GM18907 (cell line): ENCODE results near the gene DHX32.
A peak's percentile ranks its signal among the peaks of the same experiment; 100 is the strongest.
"Not testable (repeated sequence)": the region's sequence is repeated elsewhere in the genome, so short reads cannot be mapped to it uniquely, and the experiment has no call there.

Source experiments
- ATAC-seq: cut with Tn5 transposase; IDR thresholded peaks from one replicate; pipeline ENCODE4 v1.9.1; 2021; ENCODE audit warnings: mild to moderate bottlenecking, moderate library complexity; ENCODE audit not compliant: unreplicated experiment

DHX32 gene

DNA sequence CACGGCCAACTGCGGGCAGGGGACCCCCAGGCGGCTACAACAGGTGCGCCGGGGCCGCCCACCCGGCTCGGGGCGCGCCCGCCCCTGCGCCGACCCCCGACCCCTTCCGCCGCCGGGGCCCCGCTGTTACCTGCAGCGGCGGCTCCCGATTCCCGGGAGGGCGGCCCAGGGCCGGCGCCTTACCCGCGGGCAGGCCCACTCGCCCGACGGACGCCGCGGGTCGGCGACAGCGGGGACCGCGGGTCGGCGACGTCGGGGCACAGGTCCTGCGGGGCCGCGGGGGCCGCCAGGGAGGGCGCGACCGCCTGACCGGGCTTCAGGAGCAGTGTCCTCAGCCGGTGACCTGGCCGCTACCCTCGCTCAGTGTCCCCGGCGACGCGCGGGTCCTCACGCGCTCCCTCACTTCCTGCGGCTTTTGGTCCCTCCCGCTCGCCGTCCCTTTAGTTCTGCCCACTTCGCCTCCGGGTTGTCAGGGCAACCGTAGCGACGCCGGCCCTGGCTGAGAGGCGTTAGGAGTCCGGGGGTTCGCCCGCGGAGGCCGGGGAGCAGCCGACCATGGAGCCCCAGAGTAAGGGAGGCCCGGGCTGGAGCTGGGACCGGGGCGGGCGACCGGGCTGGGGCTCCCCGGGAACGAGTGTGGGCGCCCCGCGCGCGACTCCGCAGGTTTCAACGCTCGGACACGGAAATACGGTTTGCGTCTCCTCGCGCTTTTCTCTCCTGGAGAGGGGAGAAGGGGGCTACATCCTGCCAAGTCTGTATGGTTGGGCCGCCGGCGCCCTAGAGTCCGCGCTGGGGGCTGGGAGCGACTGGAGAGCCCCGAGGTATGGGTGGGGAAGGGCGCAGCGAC, 15.2 kb upstream of the DHX32 start, which contains the start of gene FANK1:
FANK1 (plus strand) TSS at position 477 of the 847 bp plus-strand sequence; CDS start at position 556, 79 bp downstream.
- peak; percentile 91 for ATAC-seq

- ATAC-seq: peak; percentile 64
Measured at GRCh38 chr10:125895130-125896087, 14.3 kb upstream of the DHX32 start.

DNA sequence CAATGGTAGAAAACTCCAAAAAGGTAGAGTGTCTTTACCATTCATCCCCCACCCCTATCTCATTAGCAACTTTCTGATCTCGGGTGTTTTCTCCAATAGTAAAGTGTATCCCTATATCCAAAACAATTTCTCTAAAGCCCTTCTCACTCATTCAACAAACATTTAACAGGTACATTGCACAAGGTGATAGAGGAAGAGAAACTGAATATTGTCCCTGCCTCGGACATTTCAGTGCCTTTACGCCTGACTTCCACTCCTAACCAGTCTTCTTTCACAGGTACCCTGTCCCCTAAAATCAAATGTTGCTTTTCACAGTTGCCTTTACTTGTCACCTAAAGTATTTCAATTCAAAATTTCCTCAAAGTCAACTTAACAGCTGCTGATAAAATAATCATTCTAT, 13.1 kb upstream of the DHX32 start:
- ATAC-seq: not testable (repeated sequence)

DNA sequence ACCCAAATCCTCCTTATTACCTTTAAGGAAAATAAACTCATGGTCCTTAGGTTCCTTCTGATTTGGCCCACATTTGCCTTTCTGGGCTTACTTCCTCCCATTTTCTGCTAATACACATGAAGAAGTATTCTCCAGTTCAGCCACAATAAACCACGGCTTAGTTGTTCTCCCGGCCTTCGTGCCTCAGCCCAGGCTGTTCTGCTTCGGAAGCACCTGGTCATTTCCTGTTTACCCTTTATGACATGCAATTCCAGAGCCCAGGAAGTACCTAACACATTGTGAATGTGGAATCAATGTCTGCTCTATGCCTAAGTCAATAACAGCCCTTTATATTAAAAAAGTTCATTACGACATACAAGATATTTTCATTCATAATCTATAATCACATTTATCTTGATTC, 11.3 kb upstream of the DHX32 start:
- ATAC-seq: not testable (repeated sequence)

DNA sequence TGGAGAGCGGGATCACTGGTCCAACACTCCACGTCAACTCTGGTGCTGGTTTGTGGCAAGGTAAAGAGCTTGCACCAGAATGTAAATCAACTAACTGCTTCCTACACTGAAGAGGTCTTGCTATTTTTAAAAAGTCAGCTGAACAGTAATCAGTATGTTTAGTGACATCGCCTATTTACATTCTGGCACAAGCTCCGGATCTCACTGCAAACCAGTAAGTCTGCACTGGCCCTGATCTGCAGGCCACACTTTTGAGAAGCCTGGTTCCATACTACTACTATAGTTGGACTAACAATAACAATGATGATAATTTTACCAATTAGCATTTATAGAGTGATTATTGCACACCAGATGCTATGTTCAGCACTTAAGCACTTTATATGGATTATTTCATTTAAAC, 8.3 kb upstream of the DHX32 start:
- not testable (repeated sequence) for ATAC-seq

GRCh38 chr10:125886914-125887512, 5.9 kb upstream of the DHX32 start:
- no peak for ATAC-seq

DNA sequence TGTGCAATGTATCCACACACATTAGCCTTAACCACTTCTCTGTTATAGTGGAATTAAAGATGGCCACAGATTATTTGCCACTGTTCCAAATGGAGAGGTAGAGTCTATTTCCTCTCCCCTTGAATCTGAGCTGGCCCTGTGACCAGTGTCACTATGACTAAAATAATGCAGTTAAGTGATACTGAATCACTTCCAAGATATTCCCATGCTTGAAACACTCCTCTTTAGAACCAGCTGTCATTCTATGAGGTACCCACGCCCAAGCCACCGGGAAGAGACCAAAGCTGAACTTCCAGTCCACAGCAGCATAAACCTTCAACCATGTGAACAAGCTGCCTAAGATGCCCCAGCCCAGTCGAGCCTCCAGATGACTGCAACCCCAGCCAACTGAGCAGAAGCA, 2.1 kb upstream of the DHX32 start:
- no peak for ATAC-seq

DNA sequence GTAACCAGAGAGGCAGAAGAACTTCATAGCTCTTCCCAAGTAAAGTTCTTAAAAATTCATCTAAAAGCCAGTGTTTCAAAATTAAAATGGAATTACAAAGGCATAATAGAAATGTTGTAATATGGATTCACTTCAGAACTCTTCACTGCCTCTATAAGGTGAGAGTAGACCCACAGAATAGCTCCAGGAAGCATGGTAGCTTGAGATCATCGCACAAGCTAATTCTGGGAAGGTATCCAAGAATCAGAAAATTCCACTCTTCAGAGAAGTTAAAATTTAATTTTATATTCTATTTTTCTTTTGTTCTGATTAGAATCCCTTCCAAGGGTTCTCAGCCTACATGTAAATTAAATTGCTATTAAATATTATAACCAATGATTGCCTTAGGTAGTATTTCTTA, 1.5 kb upstream of the DHX32 start:
- ATAC-seq: no peak

GRCh38 chr10:125880719-125881118, 373 bp downstream of the DHX32 start:
- no peak for ATAC-seq

DNA sequence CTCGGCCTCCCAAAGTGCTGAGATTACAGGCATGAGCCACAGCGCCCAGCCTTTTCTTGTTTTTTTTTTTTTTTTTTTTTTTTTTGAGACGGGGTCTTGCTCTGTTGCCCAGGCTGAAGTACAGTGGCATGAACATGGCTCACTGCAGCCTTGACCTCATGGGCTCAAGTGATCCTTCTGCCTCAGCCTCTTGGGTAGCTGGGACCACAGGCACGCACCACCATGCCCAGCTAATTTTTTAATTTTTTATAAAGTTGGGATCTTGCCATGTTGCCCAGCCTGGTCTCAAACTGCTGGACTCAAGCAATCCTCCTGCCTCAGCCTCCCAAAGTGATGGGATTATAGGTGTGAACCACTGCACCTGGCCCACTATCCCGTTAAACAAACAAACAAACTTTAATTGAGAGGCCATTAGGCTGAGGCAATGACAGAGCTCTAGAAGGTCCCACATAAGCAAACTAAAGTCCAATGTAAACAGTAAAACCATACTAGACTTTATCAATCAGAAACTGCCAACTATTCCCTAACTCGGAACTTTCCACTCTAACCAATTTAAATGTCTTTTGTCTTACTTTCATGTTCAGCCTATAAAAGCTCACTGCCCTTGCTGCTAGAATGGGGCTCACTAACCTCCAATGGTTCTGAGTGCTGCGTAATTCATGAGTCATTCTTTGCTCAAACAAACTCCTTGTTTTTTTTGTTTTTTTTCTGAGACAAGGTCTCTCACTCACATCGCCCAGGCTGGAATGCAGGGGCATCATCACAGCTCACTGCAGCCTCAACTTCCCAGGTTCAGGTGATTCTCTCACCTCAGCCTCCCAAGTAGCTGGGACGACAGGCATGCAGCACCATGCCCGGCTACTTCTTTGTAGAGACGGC, 1.9 kb downstream of the DHX32 start:
- ATAC-seq: no peak

GRCh38 chr10:125871338-125871737, 9.8 kb downstream of the DHX32 start:
- ATAC-seq: no peak

DNA sequence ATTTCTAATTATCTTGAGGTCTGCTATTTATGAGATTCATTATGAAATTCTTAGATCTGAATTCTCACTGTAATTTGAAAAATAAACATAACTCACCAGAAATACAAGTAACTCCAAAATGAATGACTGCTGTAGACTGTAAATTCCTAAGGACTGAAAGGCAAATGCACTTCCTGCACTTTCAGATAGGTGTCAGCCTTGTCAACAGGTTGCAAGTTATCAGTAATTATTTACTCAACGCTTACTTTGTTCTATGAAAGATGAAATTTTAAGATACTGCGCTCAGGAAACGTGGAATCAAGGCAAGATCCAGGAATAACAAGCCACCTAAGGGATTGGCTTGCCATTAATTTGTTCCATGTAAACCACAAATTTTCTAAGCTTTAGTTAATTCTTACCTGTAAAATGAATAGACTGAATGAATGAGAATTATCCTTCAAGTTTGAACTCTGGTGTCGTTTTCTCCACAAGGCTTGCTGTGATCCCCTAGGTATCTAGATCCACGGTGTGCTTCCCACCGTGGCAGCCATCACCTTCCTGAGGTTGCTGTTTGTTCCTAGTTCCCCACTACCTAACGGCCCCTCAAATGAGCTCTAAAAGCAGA, 12.6 kb downstream of the DHX32 start:
- ATAC-seq: no peak

DNA sequence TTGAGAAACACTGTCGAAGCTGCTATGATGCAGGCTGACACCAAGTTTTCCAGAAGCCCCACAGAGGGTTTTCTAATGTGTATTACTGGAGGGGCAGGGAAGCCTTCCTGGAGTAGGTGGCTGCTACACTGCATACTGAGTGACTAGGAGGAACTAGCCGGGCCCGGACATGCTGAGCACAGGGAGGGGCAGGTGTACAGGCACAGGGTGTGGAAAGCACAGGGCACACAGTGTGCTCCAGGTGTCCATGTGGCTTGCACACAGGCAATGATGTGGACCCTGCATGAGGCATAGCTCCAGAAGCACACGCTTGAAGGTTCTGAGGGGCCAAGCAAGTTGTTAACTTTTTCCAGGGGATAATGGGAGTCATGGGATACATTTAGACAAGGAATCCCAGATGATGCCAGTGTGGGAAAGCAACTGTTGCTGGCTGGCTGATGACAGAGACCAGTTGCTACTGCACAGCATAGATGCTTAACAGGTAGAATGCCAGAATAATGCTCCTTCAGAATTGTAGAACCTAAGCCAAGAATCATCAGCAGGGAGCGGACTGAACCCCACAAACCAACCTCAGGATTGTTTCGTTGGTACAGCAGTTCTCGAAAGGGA, 14.6 kb downstream of the DHX32 start:
- ATAC-seq: no peak

DNA sequence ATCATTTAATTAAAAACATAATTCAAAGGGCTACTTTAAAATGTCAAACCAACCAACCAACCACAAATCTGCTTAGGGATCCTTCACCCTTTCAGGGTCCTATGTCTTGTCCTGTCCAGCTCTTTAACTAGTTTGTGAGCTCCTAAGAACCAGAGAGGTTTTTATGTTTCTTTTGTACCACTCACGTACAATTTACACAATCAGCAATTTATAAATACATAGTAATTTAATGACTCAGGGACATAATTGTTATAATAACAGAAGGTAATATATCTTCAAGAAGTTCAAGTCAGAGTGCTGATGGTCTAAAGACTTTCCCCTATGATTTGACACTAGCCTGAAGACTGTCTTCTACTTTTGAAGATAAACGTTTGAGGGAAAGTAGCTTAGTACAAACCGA, 16.0 kb downstream of the DHX32 start:
- no peak for ATAC-seq

DNA sequence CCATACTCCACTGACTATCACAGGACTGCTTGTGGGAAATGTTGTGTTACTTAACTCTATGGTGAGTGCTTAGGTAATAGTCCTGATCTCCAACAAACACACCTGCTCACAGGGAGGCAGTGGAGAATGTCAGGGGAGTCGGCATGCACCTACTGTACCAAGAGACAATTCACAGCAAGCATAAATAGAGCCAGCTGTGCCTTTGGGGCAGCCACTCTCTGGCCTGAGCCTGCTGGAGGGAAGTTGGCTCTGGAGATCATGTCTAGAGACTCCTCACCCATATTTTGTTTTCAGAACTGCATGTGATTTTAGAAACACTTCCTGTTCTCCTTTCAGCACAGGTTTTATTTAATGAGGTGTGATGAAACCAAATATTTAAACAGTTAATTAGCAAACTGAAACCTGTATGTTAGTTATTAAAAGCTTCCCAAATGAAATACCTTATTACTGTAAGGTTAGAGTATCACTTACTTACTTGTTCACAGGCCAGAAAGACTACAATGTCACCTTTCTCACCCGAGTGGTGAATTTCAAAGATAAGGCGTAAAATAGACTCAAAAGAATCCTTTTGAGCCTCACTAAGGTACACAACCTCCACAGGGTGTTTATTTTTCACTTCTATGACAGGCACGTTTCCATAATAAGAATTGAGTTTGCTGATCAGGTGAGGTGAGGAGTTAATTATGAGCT, 21.8 kb downstream of the DHX32 start:
- no peak for ATAC-seq

GRCh38 chr10:125857185-125857760, 23.8 kb downstream of the DHX32 start:
- ATAC-seq: no peak

- ATAC-seq: no peak
Measured at GRCh38 chr10:125852487-125852886, 28.6 kb downstream of the DHX32 start.
